GM19193 (cell line): ENCODE measurements around the gene ZNF143.

Source experiments
- POLR2A ChIP-seq: IDR thresholded peaks from 4 replicates; pipeline ENCODE4 v1.6.1; 2011; ENCODE audit not compliant: insufficient read depth, insufficient read length; ENCODE audit errors: extremely low read depth

ZNF143 gene

GRCh38 chr11:9527481-9528135 is 66.8 kb downstream of the ZNF143 start:
- no peak for TF ChIP-seq POLR2A

- TF ChIP-seq POLR2A: no peak
These were observed 67.3 kb downstream of the ZNF143 start for GRCh38 chr11:9528136-9528501.

DNA sequence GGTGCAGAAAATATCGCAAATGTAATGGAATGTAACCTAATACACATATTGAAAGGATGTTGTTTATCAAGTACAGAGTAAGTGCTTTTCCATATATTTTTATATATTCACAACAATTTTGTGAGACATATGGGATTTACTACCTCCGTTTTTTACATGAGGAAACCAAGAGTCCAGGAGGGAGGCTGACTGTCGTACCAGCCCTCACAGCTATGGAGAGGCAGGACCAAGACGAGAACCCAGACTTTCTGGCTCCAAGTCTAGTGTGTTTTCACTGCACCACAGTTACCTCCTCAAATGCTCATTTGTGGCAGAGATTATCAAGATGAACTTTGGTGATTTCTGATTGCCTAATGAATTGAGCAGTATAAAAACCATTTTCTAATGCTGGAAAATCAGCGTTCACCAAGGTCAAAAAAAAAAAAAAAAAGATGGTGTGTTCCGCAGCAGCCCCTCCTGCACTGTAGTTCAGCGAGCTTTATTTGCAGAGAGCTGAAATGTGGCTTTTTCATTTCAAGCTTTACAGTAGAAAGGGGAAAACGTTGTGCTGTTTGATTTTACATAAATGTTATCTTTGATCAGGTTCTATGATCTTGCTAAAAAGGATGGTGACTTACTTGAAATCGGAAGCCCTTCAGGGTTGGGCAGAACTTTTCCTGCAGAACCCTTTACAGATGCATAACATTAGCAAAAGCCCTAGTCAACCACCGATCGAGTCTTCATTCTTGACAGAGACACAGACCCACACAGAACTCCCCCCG is 67.9 kb downstream of the ZNF143 start:
- no peak for TF ChIP-seq POLR2A

DNA sequence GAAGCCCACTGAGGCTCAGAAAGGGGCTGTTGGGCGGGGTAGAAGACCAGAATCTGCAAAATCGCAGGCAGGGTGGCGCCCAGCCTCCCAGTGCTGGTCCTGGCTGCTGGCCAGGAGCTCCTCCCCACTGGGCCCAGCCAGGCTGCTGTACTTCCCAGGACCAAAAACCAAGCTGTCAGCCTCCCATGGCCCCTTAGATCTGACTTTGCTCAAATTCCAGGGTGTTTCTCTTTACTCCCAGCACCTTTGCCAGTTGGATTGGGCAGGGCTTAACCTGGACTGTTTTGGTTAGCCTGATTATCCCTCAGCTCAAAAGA is 68.5 kb downstream of the ZNF143 start:
- TF ChIP-seq POLR2A: no peak

- no peak for TF ChIP-seq POLR2A
These were observed 69.3 kb downstream of the ZNF143 start for GRCh38 chr11:9530020-9530621.

DNA sequence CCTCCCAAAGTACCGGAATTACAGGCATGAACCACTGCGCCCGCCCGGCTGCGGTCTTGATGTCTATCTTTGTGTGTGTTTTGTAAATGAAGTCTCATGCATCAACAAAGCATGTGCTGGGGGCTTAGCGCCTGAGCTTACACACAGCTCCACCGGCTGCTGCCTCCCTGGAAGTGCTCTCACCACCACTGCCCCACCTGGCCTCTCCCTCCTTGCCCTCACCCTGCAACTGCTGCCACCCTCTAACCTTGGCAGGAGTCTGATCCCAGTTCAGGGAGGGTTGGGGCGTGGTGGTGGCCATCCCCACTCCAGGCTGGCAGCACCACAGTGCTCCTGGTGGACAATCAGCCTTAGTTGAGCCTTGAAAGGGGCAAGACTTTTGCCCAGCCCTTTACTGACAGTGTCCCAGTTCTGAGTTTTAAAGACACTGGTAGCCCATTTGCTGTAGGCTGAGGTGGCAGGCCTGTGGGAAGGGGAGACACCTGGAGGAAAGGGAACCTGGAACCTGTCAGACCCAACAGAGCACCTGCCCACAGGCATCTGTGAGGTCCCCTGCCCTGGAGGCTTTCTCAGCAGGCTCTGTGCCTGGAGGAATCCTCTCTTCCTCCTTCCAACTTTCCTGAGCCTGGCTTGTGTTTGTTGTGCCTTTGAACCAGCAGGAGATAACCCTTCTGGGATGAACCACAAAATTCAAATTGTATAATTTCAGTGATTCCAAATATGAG is 70.3 kb downstream of the ZNF143 start:
- no peak for TF ChIP-seq POLR2A

DNA sequence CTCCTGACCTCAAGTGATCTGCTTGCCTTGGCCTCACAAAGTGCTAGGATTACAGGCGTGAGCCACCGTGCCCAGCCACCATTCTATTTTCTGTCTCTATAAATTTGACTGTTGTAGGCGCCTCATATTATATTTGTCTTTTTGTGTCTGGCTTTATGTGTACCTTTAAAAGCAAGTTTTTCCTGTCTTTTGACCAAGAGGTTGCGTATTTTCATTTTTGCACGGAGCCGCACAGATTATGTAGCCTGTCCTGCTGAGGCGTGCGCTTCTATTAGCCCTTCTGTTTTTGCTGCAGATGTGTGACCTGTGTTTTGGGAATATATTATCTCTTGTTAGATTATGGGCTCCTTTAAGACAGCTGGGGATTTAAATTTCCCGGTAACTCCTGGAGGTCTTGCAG is 72.2 kb downstream of the ZNF143 start:
- no peak for TF ChIP-seq POLR2A

DNA sequence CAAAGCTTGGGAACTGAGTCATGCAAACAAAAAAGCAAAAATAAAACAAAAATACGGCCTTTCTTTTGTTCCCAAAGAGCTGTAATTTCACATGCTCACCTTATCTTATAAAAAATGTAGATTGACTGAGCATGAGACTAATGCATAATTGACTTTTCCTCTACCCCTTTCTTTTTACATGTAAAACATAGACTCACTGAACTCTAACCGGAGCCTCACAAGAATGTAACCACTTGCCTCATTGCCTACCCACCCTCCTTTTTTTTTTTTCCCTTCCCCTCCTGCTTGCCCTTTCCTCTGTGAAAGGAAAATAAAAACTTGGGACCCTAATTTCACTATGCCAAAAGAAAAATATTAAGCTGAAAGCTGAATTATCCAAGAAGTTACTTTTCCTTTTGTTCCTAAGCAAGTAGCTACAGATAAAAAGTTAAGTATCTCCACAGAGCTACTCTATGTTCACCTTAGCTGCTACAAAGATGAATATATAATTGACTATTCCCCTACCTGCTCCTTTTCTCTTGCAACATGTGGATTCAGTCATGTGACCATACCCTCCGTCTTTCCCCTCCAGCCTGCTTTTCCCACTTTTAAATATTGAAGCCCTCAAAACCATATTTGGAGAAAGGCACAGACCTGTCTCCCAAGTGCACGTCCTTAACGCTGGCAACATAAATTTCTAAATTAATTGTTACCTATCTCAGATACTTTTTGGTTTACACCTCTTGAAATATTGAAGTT is 73.1 kb downstream of the ZNF143 start:
- no peak for TF ChIP-seq POLR2A

DNA sequence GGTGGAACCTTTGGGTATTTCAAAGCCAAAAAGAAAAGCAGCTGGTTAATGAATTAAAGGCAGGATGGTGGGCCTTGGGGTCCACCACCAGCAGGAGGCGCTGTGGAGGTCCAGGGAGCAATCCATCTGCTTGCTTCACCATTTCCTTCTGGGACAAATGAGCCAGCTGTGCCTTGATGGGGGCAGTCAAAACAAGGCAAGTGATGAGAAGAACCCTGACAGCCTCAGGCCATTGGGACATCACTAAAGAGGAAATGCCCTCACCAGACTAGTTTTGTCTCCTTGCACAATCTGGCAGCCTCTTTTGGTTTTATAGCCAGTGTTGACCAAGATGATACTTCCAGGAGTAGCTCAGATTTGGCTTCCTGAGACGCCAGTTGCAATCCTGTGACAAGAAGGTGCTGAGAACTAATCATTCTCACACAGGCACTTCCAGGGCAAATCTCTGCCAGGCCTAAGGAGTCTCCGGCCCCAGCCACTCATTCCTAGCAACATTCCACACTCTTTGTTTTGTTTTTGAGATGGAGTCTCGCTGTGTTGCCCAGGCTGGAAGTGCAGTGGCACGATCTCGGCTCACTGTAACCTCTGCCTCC is 74.5 kb downstream of the ZNF143 start:
- TF ChIP-seq POLR2A: no peak

GRCh38 chr11:9538548-9538947 is 77.7 kb downstream of the ZNF143 start:
- no peak for TF ChIP-seq POLR2A

- no peak for TF ChIP-seq POLR2A
These were observed 89.4 kb downstream of the ZNF143 start for GRCh38 chr11:9550191-9550628.

- no peak for TF ChIP-seq POLR2A
These were observed 100.6 kb downstream of the ZNF143 start for GRCh38 chr11:9561279-9561982.

GRCh38 chr11:9562716-9563115 is 101.9 kb downstream of the ZNF143 start:
- TF ChIP-seq POLR2A: no peak

DNA sequence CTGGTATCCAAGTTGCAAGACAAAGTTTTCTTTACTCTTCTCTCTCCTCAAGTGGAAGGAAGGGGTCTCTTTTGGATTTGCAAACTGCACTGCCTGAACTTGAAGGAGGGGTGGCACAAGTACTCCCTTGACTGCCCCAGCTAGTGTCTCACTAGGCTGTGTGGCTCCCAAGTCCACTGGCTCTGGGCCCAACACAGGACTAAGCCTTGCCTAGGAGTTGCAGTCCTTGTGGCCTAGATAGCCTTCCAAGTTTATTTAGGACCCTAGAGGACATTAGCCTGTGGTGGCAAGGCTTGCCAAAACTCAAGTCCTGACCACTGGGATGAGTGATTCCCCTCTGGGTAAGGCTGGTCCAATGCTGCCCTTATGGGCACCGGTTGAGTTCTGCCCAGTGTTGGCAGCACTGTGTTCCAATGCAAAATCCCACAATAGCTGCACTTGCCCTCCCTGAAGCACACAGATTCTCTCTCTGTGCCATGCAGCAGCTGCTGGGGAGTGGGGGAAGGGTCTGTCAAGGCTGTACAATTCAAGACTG is 102.5 kb downstream of the ZNF143 start:
- TF ChIP-seq POLR2A: no peak

GRCh38 chr11:9565822-9566560 is 105.2 kb downstream of the ZNF143 start:
- TF ChIP-seq POLR2A: no peak
